VCaP (cell line): ENCODE results near the gene KIDINS220.

Experiments used
- H3K27ac ChIP-seq: fragments of 450-650 bp; 2 replicates; pipeline ENCODE4 v1.5.1; 2017
- TF ChIP-seq, protein P1 (sequence below): fragments of 450-650 bp; conservative IDR thresholded peaks from 2 replicates; pipeline ENCODE4 v1.5.1; 2017; ENCODE audit warnings: mild to moderate bottlenecking, moderate library complexity

The KIDINS220 gene

DNA sequence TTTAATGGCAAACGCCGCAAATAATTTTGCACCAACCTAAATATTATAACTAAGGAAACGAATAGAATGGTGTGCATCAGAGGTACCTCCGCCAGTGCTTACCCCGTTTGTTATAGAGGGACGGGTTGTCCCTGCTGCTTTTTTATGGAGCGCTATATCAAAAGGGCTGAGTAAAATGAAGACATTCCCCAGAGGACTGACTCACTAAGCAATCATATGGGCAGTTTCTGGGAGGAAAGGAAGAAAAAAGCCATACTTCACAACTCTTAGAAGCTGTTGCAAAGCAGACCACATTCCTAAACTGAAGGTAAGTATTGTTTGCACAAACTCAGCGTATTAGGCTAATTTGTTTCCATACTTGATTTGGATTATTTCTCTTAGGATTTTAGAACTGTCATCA lies 142.7 kb downstream of the KIDINS220 start:
- H3K27ac ChIP-seq, result no peak overlapping the region
- TF ChIP-seq, protein P1, sequence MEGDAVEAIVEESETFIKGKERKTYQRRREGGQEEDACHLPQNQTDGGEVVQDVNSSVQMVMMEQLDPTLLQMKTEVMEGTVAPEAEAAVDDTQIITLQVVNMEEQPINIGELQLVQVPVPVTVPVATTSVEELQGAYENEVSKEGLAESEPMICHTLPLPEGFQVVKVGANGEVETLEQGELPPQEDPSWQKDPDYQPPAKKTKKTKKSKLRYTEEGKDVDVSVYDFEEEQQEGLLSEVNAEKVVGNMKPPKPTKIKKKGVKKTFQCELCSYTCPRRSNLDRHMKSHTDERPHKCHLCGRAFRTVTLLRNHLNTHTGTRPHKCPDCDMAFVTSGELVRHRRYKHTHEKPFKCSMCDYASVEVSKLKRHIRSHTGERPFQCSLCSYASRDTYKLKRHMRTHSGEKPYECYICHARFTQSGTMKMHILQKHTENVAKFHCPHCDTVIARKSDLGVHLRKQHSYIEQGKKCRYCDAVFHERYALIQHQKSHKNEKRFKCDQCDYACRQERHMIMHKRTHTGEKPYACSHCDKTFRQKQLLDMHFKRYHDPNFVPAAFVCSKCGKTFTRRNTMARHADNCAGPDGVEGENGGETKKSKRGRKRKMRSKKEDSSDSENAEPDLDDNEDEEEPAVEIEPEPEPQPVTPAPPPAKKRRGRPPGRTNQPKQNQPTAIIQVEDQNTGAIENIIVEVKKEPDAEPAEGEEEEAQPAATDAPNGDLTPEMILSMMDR, result no peak

DNA sequence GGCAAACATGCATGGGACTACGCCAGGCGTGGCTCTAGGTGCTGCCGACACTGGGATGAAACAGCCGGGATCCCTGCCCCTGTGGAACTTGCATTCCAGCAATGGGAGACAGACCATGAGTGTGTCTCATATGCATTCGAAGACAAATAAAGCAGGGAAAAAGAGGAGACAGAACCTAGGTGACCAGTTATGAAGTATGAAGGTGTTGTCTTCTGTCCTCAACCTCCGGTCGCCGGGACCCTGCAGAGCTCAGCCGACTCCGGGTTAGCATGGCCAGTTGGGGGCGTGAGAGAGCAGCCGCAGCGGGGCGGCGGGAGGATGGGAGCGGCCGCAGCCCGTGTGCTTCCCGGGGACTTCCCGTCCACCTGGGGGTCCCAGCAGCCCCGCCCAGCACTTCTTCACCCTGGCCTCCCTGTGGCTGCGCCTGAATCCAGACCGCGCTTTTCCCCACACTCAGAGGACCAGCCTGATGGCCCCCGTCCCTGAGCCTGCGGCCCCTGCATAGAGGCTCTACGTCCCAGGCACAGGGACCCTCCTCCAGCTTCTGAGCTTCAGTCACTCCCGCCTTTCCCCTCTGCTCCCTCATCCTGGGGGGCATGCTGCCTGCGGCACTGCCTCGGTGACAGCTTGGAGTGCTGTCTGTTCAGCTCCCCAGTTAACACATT lies 144.1 kb downstream of the KIDINS220 start:
- TF ChIP-seq, protein P1, result peak; percentile 33

DNA sequence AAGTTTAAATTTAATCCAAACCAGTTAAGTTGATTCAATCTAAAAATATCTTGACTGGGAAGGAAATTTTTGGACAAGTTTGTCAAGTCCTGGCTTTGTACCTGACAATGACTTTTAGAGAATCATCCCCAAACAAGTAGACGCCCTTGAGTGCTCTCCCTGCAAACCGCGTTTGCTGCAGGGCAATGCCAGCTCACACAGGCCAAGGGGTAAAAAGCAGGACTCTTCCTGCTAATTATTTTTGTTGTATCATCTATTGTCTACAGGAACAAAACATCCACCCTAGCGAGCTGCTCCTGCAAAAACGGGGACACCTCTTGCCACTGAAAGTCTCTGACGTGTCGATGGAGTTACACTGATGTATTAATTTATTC lies 144.6 kb downstream of the KIDINS220 start:
- TF ChIP-seq, protein P1, result no peak

More for the DNA sequence above, 144.1 kb downstream of the KIDINS220 start:
- no peak overlapping the region for H3K27ac ChIP-seq

DNA sequence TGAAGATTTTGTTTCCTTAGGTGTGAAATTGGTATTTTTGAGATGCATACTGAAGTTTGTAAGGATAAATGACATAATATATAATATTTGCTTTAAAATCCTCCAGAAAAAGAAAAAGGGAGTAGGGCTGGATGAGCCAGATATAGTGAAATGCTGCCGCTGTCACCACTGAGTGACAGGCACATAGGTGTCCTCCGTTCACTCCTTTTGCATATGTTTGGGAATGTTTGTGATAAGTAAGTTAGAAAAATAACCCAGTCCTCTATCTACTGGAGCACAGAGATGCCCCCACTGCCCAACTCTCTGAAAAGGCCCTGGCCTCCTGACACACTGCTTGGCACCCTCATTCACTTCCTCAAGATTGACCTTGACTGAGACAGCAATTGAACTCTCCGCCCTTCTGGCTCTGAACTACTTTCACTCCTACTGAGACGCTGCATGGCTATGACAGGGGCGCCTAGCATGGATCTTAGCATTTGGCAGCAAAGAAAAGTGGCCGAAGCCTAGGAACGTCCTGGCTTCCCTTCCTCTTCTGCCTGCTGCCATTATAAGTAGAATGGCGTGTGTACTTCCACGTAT lies 145.5 kb downstream of the KIDINS220 start:
- no peak overlapping the region for H3K27ac ChIP-seq

More for the DNA sequence above, 144.6 kb downstream of the KIDINS220 start:
- H3K27ac ChIP-seq, result no peak overlapping the region

DNA sequence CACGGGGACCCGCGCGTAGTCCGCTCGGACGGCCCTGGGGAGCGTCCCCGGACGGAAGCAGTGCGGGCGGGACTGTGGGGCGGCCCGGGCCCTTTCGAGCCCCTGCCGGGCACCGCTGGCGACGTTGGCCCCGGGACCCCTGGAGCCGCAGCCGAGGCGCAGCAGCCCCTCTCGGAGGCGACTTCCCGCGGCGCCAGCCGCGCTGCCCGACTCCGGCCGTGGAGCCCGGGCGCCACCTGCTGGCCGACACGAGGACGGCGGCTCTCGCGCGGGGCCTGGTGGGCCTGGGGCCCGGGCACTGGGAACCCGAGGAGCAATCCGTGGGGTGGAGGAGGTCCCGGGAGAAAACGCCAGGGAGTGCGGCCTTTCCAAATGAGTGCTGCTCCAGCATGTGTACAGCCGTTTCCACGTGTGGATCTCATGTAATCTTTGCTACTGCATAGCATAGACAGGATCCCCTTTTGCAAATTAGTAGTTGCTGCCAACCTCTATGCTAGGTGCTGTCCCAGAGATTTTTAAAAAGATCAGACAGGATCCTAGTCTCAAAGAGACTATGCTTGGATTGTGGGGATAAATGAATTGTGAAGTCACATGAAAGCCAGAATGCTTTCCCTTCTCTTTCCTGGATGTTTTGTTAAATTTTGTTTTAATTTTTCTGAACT lies 151.6 kb downstream of the KIDINS220 start:
- H3K27ac ChIP-seq, result peak overlapping the region; percentile 89
- TF ChIP-seq, protein P1, result peak; percentile 98

More for the DNA sequence above, 145.5 kb downstream of the KIDINS220 start:
- TF ChIP-seq, protein P1, result no peak

DNA sequence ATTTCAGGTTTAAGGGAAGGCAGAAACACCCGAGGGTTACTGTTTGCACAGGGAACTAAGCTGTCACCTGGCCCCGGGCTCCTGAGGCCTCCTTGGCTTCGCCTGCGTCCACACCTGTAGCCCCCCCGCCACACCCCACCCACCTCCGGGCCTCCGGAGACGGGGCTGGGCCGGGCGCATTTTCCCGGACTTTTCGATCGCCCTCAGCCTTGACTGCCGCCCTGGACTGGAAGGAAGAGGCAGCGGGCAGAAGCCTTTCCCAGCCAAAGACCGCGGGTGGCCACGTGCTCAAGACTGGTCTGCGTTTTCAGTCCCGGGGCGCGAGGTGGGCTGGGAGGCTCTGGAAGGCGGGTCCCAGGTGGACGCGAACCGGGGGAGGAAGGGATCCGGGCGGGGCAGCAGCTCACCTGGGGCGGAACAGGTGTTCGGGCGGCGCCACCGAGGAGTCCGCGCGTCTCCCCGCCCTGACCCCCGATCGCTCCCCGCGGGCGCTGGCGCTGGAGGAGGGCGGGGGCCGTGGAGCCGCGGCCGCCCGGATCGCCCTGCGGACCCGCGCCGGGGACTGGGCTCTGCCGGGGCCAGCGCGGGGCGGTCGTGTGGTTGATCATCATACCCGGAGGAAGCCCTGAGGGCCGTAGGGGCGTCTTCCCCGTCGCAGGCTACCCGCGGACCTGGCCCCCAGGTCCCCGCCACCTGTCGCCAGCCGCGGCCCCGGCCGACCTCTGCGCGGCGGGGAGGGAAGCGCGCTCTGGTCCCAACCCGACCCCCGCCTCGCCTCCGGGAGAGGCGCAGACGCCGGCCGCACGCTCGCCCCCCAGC lies 152.3 kb downstream of the KIDINS220 start:
- TF ChIP-seq, protein P1, result no peak
- peak overlapping the region; percentile 89 for H3K27ac ChIP-seq

DNA sequence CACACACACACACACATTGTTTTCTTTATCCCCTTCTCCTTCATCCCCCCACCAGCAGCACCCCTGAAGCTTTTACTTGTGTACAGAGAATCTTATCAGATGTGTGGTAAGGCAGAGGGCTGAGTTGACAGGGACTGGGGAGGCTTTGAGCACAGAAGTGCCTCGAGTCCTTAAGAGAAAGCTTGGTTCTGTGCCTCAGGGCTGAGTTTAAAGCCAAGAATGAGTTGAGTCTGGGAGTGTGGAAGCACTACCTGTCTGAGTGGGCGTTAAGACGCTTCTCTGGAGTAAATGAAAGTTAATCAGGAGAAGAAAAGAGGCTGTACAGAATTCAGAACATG lies 152.9 kb downstream of the KIDINS220 start:
- TF ChIP-seq, protein P1, result no peak
- peak overlapping the region; percentile 89 for H3K27ac ChIP-seq
